ENCODE results near the gene PTPRG.

DNA sequence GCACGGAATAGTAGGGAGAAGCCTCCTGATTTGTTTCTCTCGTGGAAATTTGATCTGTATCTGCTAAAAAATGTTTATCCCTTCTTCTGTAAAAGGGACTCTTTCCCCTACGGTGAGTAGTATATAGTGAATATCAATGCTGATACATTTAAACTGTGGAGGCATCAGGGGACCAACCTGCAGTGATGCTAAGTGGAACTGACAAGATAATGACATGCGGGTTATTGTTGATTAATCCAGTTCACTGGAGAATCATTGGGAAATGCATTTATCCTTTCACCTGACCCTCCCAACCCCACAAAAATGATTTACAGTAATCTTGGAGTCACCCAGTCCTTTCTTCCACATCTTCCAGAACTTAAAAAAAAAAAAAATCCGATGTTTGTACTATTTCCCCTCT, 264.8 kb downstream of the PTPRG start:
- TF ChIP-seq MAX (IDR thresholded peaks at IDR 0.05) (no peak), EZH2 (IDR thresholded peaks at IDR 0.05) (no peak), SP1 (IDR thresholded peaks at IDR 0.05; ENCODE audit: low read depth) (no peak), EGR1 (IDR thresholded peaks at IDR 0.05; ENCODE audit: low read depth) (no peak), POLR2A (IDR thresholded peaks at IDR 0.05; ENCODE audit: borderline replicate concordance, extremely low read depth, insufficient read depth, insufficient read length) (no peak), EZH2phosphoT487 (IDR thresholded peaks at IDR 0.05; ENCODE audit: borderline replicate concordance) (no peak)
- TF ChIP-seq, protein P1, sequence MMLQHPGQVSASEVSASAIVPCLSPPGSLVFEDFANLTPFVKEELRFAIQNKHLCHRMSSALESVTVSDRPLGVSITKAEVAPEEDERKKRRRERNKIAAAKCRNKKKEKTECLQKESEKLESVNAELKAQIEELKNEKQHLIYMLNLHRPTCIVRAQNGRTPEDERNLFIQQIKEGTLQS (IDR thresholded peaks at IDR 0.05): no peak
- TF ChIP-seq, protein P2, sequence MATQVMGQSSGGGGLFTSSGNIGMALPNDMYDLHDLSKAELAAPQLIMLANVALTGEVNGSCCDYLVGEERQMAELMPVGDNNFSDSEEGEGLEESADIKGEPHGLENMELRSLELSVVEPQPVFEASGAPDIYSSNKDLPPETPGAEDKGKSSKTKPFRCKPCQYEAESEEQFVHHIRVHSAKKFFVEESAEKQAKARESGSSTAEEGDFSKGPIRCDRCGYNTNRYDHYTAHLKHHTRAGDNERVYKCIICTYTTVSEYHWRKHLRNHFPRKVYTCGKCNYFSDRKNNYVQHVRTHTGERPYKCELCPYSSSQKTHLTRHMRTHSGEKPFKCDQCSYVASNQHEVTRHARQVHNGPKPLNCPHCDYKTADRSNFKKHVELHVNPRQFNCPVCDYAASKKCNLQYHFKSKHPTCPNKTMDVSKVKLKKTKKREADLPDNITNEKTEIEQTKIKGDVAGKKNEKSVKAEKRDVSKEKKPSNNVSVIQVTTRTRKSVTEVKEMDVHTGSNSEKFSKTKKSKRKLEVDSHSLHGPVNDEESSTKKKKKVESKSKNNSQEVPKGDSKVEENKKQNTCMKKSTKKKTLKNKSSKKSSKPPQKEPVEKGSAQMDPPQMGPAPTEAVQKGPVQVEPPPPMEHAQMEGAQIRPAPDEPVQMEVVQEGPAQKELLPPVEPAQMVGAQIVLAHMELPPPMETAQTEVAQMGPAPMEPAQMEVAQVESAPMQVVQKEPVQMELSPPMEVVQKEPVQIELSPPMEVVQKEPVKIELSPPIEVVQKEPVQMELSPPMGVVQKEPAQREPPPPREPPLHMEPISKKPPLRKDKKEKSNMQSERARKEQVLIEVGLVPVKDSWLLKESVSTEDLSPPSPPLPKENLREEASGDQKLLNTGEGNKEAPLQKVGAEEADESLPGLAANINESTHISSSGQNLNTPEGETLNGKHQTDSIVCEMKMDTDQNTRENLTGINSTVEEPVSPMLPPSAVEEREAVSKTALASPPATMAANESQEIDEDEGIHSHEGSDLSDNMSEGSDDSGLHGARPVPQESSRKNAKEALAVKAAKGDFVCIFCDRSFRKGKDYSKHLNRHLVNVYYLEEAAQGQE (IDR thresholded peaks at IDR 0.05; ENCODE audit: low read depth): no peak
- TF ChIP-seq, protein P3, sequence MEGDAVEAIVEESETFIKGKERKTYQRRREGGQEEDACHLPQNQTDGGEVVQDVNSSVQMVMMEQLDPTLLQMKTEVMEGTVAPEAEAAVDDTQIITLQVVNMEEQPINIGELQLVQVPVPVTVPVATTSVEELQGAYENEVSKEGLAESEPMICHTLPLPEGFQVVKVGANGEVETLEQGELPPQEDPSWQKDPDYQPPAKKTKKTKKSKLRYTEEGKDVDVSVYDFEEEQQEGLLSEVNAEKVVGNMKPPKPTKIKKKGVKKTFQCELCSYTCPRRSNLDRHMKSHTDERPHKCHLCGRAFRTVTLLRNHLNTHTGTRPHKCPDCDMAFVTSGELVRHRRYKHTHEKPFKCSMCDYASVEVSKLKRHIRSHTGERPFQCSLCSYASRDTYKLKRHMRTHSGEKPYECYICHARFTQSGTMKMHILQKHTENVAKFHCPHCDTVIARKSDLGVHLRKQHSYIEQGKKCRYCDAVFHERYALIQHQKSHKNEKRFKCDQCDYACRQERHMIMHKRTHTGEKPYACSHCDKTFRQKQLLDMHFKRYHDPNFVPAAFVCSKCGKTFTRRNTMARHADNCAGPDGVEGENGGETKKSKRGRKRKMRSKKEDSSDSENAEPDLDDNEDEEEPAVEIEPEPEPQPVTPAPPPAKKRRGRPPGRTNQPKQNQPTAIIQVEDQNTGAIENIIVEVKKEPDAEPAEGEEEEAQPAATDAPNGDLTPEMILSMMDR (IDR thresholded peaks at IDR 0.05 in 2 of 3, conservative IDR thresholded peaks at IDR 0.05 in 1 of 3; ENCODE audit: borderline replicate concordance in 1 of 3, insufficient read depth in 1 of 3, low read depth in 2 of 3, low read length in 2 of 3): no peak
- TF ChIP-seq, protein P4, sequence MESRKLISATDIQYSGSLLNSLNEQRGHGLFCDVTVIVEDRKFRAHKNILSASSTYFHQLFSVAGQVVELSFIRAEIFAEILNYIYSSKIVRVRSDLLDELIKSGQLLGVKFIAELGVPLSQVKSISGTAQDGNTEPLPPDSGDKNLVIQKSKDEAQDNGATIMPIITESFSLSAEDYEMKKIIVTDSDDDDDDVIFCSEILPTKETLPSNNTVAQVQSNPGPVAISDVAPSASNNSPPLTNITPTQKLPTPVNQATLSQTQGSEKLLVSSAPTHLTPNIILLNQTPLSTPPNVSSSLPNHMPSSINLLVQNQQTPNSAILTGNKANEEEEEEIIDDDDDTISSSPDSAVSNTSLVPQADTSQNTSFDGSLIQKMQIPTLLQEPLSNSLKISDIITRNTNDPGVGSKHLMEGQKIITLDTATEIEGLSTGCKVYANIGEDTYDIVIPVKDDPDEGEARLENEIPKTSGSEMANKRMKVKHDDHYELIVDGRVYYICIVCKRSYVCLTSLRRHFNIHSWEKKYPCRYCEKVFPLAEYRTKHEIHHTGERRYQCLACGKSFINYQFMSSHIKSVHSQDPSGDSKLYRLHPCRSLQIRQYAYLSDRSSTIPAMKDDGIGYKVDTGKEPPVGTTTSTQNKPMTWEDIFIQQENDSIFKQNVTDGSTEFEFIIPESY (IDR thresholded peaks at IDR 0.05; ENCODE audit: extremely low read depth, insufficient replicate concordance, low read length): no peak
